Endothelial cell of umbilical vein (primary cell): ENCODE measurements around the gene SLC26A11. TPM values are rescaled to one million over a fixed set of nuclear protein-coding genes. Genes with fewer than 3 reads are reported as not detected.

Experiments used
- BruUV-seq: library from RNA; stranded (reverse); fragments of 400-500 nt; replicated peaks from 2 replicates; lab custom pipeline; 2021; lab: Mats Ljungman, UMichigan
- CTCF ChIA-PET: fragments of 300-600, 350-600 bp; sonication (Branson Sonifier 250); formaldehyde crosslinking; loops from one replicate; lab custom pipeline; 2021; ENCODE audit warnings: antibody characterized with exemption, inconsistent platforms; lab: Charles Lee
- POLR2A ChIA-PET: fragments of 300-600, 350-600 bp; sonication (Branson Sonifier 250); formaldehyde crosslinking; loops from one replicate; lab custom pipeline; 2021; ENCODE audit warnings: antibody characterized with exemption, inconsistent platforms; lab: Charles Lee
- DNase-seq: peaks from one replicate; pipeline ENCODE4 v3.0.0-alpha.2; 2011; ENCODE audit warnings: low read depth, low spot score
- FAIRE-seq: peaks from 2 replicates; lab custom pipeline; 2011; peaks lifted over from hg19 to GRCh38; lab: Jason Lieb, UNC
- H2AFZ ChIP-seq: 2 replicates; pipeline ENCODE4 v1.6.0; 2012; ENCODE audit warnings: low read depth, low read length, control low read depth, inconsistent platforms
- H3K27ac ChIP-seq: 2 replicates; pipeline ENCODE4 v1.5.1; 2011; ENCODE audit warnings: low read depth, mild to moderate bottlenecking, control low read depth, low read length, moderate library complexity; ENCODE audit not compliant: insufficient read depth
- H3K27me3 ChIP-seq, 2 experiments: 2 replicates each; pipeline versions ENCODE4 v1.6.0 to v1.6.1; 2011; ENCODE audit warnings: low read length in 2 of 2, mixed read lengths in 1 of 2; ENCODE audit not compliant: control insufficient read depth in 2 of 2, insufficient read depth in 2 of 2
- H3K36me3 ChIP-seq, 2 experiments: 2 replicates in 1 of 2; 3 replicates in 1 of 2; pipeline ENCODE4 v1.5.1; 2011; ENCODE audit warnings: low read length in 2 of 2, mild to moderate bottlenecking in 1 of 2, moderate library complexity in 1 of 2; ENCODE audit not compliant: control insufficient read depth in 2 of 2, insufficient read depth in 2 of 2; ENCODE audit errors: extremely low read depth in 1 of 2
- H3K4me1 ChIP-seq: 3 replicates; pipeline ENCODE4 v1.5.1; 2011; ENCODE audit warnings: mild to moderate bottlenecking, low read length; ENCODE audit not compliant: control insufficient read depth, insufficient read depth; ENCODE audit errors: extremely low read depth
- H3K4me2 ChIP-seq: 2 replicates; pipeline ENCODE4 v1.6.1; 2011; ENCODE audit warnings: low read length, control low read depth, mixed read lengths; ENCODE audit not compliant: insufficient read depth
- H3K4me3 ChIP-seq, 3 experiments: fragments of 200-600 bp in 1 of 3; sonication (generic), shearing (Covaris generic) in 1 of 3; replicated peaks in 1 of 3; 2 replicates each; pipeline ENCODE4 v1.5.1; 2011 to 2016; ENCODE audit warnings: control low read depth in 3 of 3, low read length in 3 of 3, mild to moderate bottlenecking in 2 of 3, inconsistent platforms in 1 of 3, low read depth in 1 of 3, moderate library complexity in 1 of 3; ENCODE audit not compliant: insufficient read depth in 1 of 3
- H3K79me2 ChIP-seq: 2 replicates; pipeline ENCODE4 v1.6.0; 2012; ENCODE audit warnings: low read length, inconsistent platforms; ENCODE audit not compliant: control insufficient read depth, insufficient read depth
- H3K9ac ChIP-seq: replicated peaks from 2 replicates; pipeline ENCODE3; 2011; ENCODE audit warnings: low read length, control low read depth; ENCODE audit not compliant: insufficient read depth; ENCODE audit errors: extremely low read depth
- H3K9me1 ChIP-seq: replicated peaks from 3 replicates; pipeline ENCODE4 v1.6.0; 2011; ENCODE audit warnings: mild to moderate bottlenecking, low read length; ENCODE audit not compliant: control insufficient read depth, insufficient read depth; ENCODE audit errors: extremely low read depth
- H3K9me3 ChIP-seq: replicated peaks from 2 replicates; pipeline ENCODE4 v1.5.1; 2012; ENCODE audit warnings: low read length, inconsistent platforms; ENCODE audit not compliant: control insufficient read depth, insufficient read depth
- H4K20me1 ChIP-seq: replicated peaks from 2 replicates; pipeline ENCODE3; 2011; ENCODE audit warnings: mild to moderate bottlenecking, low read length; ENCODE audit not compliant: control insufficient read depth, insufficient read depth; ENCODE audit errors: extremely low read depth
- EZH2 ChIP-seq: IDR thresholded peaks from 2 replicates; pipeline ENCODE4 v1.6.1; 2012; ENCODE audit warnings: borderline replicate concordance, low read depth, mild to moderate bottlenecking, moderate library complexity, low read length, inconsistent platforms; ENCODE audit not compliant: severe bottlenecking
- FOS ChIP-seq: IDR thresholded peaks from 2 replicates; pipeline ENCODE4 v1.6.1; 2011; ENCODE audit warnings: mild to moderate bottlenecking, low read length, moderate library complexity, borderline replicate concordance; ENCODE audit not compliant: insufficient read depth
- GATA2 ChIP-seq: IDR thresholded peaks from 2 replicates; pipeline ENCODE4 v1.7.0; 2011; ENCODE audit warnings: low read depth, mild to moderate bottlenecking, moderate library complexity, mixed read lengths, low read length; ENCODE audit not compliant: insufficient read length, insufficient read depth
- JUN ChIP-seq: IDR thresholded peaks from 2 replicates; pipeline ENCODE4 v1.6.1; 2011; ENCODE audit warnings: borderline replicate concordance, low read depth; ENCODE audit not compliant: insufficient read length, insufficient read depth
- MYC ChIP-seq: IDR thresholded peaks from one replicate; pipeline ENCODE4 v1.6.1; 2011; ENCODE audit warnings: mild to moderate bottlenecking, low read depth, low read length
- POLR2A ChIP-seq: IDR thresholded peaks from 2 replicates; pipeline ENCODE4 v1.6.1; 2012; ENCODE audit warnings: low read depth, mild to moderate bottlenecking, control low read depth, low read length
- POLR2AphosphoS5 ChIP-seq: IDR thresholded peaks from 2 replicates; pipeline ENCODE4 v1.6.1; 2012; ENCODE audit warnings: low read depth, mild to moderate bottlenecking, control low read depth, low read length, moderate library complexity; ENCODE audit not compliant: insufficient read depth
- dilution Hi-C: fragments of 300-500 bp; cut with MboI; formaldehyde crosslinking; loops from one replicate; pipeline ENCODE4 v1.15.0; 2019; ENCODE audit warnings: low sequenced_read_pairs; ENCODE audit not compliant: extremely low pct_ligation_motif_present
- intact Hi-C: fragments of 100-400 bp; cut with micrococcal nuclease; formaldehyde crosslinking; loops from one replicate; pipeline ENCODE4 v1.10.0; 2022
- polyA plus RNA-seq, 4 experiments: library from polyadenylated mRNA; depleted of rRNA in 3 of 4; stranded (reverse) in 3 of 4; unstranded in 1 of 4; fragments of >200 nt; gene quantifications; 2 replicates each; pipeline versions ENCODE4 v1.2.1 to v1.2.3, GENCODE V29; 2011 to 2012; ENCODE audit warnings: missing spikeins in 1 of 4
- total RNA-seq: library from RNA; stranded (reverse); gene quantifications from 2 replicates; pipeline ENCODE4 v1.2.3, GENCODE V29; 2021
- TF ChIP-seq, protein P1 (sequence below): IDR thresholded peaks from 2 replicates; pipeline ENCODE4 v1.6.1; 2011; ENCODE audit not compliant: insufficient read depth, insufficient read length
- TF ChIP-seq, protein P2 (sequence below), 2 donors: IDR thresholded peaks; 1 replicate in 1 of 2; 2 replicates in 1 of 2; pipeline ENCODE4 v1.5.1; 2011; ENCODE audit warnings: low read length in 2 of 2, mild to moderate bottlenecking in 2 of 2, moderate library complexity in 2 of 2, control low read depth in 1 of 2, inconsistent platforms in 1 of 2, low read depth in 1 of 2; ENCODE audit not compliant: insufficient read depth in 1 of 2; ENCODE audit errors: extremely low read depth in 1 of 2

Gene SLC26A11
- total and polyA plus RNA-seq, 2 donors (not counting 3 experiments of a cell fraction or from before 2014, with no cell fraction given): 25.2 to 33.0 TPM

DNA sequence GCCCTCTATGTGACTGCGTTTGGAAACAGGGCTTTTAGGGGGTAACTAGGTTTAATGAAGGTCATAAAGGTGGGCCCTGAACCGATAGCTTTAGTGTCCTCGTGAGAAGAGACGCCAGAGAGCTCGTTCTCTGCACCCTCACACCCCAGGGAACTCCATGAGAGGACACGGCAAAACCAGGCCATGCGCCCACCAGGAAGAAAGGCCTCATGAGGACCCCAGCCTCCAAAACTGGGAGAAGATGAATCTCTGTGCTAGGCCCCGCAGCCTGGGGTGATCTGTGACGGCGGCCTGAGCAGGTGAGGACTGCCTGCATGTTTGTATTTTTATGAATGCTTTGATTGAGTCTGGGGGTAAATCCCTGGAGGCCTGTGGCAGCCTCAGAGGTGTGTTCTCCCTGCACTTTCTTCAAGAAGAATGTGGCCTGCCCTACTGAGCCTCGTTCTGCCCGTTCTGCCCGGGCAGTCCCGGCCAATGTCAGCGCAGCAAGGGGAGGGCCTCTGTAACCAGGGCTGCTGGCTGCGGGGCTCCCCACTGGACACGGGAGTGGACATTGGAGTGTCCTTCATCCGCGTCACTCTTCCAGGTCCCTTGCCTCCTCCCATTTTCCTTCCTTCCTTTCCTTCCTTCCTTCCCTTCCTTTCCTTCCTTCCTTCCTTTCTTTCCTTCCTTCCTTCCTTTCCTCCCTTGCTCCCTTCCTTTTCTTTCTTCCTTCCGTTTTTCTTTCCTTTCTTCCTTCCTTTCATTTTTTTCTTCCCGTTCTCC lies 33.6 kb downstream of the SLC26A11 start:
- Histone ChIP-seq H3K9me3 (no peaks in the 10 kb centered on the region), H3K9ac (peak overlapping the region; percentile 28), H3K79me2 (no peaks in the 10 kb centered on the region), H2AFZ (no peak overlapping the region), H3K4me2 (no peak overlapping the region), H3K4me1 (peaks cover 19% of the 10 kb centered on the region), H3K4me3 (no peak overlapping the region), H4K20me1 (no peaks in the 10 kb centered on the region), H3K27ac (peak overlapping the region; percentile 93), H3K36me3 (peaks cover 0 to 2% of the 10 kb centered on the region in 2 experiments), H3K9me1 (no peaks in the 10 kb centered on the region), H3K27me3 (no peaks in the 10 kb centered on the region)
- ChIA-PET CTCF (no interaction called here), POLR2A (no interaction called here)
- intact Hi-C loops (no loop called here), dilution Hi-C loops (no loop called here)
- TF ChIP-seq POLR2A: no peak
- TF ChIP-seq POLR2AphosphoS5: no peak
- TF ChIP-seq MYC: no peak
- TF ChIP-seq FOS: no peak
- TF ChIP-seq, protein P1, sequence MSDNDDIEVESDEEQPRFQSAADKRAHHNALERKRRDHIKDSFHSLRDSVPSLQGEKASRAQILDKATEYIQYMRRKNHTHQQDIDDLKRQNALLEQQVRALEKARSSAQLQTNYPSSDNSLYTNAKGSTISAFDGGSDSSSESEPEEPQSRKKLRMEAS: no peak
- TF ChIP-seq JUN: no peak
- TF ChIP-seq EZH2: no peak
- no peak for TF ChIP-seq GATA2
- TF ChIP-seq, protein P2, sequence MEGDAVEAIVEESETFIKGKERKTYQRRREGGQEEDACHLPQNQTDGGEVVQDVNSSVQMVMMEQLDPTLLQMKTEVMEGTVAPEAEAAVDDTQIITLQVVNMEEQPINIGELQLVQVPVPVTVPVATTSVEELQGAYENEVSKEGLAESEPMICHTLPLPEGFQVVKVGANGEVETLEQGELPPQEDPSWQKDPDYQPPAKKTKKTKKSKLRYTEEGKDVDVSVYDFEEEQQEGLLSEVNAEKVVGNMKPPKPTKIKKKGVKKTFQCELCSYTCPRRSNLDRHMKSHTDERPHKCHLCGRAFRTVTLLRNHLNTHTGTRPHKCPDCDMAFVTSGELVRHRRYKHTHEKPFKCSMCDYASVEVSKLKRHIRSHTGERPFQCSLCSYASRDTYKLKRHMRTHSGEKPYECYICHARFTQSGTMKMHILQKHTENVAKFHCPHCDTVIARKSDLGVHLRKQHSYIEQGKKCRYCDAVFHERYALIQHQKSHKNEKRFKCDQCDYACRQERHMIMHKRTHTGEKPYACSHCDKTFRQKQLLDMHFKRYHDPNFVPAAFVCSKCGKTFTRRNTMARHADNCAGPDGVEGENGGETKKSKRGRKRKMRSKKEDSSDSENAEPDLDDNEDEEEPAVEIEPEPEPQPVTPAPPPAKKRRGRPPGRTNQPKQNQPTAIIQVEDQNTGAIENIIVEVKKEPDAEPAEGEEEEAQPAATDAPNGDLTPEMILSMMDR (IDR thresholded peaks at IDR 0.05; ENCODE audit: extremely low read depth in 1 of 2, insufficient read depth in 1 of 2, low read depth in 1 of 2, low read length in 2 of 2): no peak
- DNase-seq (no peak), FAIRE-seq (peak; percentile 15)
- BruUV-seq: no TSS peak
